ENCODE results near the gene APOBEC3B. TPM values are rescaled to one million over a fixed set of nuclear protein-coding genes. Genes with fewer than 3 reads are reported as not detected.
"Not testable (repeated sequence)": the region's sequence is repeated elsewhere in the genome, so short reads cannot be mapped to it uniquely, and the experiment has no call there.

APOBEC3B gene
- polyA plus RNA-seq, 1 donor, result 1.4 TPM

DNA sequence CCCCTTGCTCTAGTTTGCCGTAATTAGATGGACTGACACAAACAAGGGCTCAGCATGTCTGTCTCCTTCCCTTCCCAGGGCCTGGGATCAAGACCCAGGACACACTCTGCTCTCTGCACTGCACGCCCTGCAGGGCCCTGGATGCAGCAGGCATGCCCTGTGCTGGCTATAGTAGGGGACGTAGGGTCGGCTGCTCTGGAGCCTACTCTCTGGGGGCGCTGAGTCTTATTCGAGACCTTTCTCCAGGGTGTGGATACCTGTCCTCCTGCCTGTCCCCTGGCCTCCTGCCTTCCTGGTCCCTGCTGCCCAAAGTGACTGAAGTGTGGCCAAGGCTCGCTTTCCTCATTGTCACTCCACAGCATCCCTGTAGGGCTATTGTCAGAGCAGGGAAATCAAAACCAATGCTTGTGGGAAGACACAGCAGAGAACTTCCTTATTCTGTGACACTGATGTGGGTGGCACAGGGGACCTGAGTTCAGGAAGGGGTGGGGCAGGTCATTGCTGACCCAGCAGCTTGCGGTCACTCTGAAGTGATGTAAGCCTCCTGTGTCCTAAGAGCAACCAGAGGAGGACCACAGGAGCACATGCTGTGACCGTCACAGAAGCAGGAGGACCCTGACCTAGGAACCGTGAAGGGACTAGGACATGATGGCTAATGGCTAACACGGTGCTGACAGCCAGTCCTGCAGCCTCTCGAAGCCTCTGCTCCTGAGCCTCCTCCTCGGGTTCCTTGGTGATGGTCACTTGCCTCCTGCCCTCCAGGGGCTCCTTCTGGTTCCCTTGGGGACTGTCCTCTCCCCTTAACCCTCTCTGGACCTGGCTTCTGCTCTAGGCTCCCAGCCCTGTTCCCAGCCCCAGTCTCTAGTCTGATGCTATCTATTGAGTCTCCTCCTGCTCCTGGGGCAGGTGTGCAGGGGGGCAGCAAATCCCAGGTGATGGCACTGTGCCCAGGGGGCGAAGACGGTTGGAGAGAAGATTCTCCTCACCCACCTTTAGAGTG, 14.4 kb upstream of the APOBEC3B start:
- no peak for DNase-seq (ENCODE audit: low read depth)

DNA sequence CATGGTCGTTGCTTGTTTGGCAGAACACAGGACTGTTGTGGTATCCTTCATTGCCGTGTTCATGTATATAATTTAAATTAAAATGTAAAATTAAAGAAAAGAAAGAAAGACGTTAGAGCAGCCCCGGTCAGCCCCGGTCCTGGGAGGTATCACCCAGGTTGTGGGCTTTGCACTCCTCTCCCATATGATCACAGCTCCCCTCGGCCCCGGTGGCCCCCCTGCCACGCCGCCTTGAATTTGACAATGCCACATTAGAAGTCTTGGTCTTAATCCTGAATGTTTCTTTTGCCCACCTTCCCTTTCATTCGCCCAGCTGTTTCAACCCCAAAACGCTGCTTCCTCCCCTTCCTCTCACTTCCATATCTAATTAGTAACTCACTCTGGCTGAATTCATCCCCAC, 13.3 kb upstream of the APOBEC3B start:
- DNase-seq (ENCODE audit: low read depth), result no peak

- no peak for DNase-seq (ENCODE audit: low read depth)
Measured at GRCh38 chr22:38970551-38970950, 11.6 kb upstream of the APOBEC3B start.

DNA sequence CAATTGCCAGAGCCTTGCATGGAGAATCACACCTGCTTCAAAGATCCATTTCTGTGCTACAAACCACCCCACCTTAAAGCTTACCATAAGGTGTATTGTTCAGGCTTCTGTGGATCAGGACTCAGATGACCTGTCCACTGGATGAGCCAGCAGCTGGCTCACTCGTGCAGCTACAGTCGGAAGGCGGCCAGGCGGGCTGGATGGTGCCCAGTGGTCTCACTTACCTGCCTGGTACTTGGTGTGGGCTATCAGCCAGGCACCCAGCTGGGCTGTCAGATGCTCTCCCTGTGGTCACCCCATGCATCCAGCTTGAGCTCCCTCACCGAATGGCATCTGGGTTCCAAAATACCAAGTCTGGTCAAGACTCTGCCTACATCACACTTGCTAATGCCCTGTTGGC, 10.9 kb upstream of the APOBEC3B start:
- DNase-seq (ENCODE audit: low read depth), result no peak

DNA sequence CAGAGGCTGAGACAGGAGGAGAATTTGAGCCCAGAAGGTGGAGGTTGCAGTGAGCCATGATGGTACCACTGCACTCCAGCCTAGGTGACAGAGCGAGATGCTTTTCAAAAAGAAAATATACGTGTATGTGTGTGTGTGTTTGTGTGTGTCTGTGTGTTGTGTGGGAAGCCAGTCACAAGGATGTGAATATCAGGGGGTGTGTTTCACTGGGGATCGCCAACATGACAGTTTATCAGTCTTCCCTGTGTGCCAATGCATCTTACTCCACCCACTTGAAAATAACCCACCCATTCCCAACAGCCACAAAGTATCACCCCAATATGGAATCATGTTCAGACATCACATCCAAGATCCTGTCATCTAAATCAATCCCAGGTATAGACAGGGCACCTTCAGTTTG, 10.4 kb upstream of the APOBEC3B start:
- DNase-seq (ENCODE audit: low read depth), result no peak

- DNase-seq (ENCODE audit: low read depth), result no peak
Measured at GRCh38 chr22:38972558-38972957, 9.6 kb upstream of the APOBEC3B start.

GRCh38 chr22:38973289-38974169, 8.6 kb upstream of the APOBEC3B start:
- DNase-seq (ENCODE audit: low read depth), result no peak

DNA sequence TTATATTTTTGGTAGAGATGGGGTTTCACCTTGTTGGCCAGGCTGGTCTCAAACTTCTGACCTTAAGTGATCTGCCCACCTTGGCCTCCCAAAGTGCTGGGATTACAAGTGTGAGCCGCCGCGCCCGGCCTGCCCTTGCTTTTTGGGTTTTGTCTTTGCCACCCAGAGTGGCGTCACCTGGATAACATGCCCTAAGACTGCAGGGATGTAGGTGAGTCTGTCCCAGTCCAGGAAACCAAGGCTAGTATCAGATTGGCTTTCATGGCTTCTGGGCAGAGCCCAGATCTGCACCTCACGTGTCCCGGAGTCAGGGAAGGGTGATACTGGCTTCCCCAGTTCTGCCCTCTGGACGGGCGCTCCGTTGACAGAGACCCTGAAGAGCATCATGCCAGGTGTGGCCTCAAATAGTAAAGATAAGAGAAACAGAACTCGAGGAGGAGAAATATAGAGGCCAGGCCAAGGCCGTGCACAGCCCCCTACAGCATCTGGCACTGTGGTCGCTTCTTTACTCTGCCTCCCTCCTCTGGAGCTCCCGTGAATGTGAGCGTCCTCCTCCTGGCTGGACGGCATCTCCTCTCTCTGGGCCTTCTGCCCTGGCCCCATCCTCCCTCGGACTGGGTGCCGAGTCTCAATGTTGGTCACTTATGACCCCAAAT, 7.8 kb upstream of the APOBEC3B start:
- DNase-seq (ENCODE audit: low read depth), result no peak

GRCh38 chr22:38974826-38975175, 7.3 kb upstream of the APOBEC3B start:
- no peak for DNase-seq (ENCODE audit: low read depth)

DNA sequence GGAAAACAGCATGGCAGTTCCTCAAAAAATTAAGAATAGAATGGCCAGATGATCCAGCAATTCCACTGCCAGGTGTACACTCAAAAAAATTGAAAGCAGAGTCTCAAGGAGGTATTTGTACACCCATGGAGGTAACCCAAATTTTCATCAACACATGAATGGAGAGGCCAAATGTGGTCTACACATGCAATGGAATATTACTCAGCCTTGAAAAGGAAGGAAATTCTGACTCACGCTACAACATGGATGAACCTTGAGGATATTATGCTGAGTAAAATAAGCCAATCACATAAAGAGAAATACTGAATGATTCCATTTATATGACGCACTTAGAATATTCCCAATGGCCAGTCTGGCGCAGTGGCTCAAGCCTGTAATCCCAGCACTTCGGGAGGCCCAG, 4.9 kb upstream of the APOBEC3B start:
- DNase-seq (ENCODE audit: low read depth), result not testable (repeated sequence)

DNA sequence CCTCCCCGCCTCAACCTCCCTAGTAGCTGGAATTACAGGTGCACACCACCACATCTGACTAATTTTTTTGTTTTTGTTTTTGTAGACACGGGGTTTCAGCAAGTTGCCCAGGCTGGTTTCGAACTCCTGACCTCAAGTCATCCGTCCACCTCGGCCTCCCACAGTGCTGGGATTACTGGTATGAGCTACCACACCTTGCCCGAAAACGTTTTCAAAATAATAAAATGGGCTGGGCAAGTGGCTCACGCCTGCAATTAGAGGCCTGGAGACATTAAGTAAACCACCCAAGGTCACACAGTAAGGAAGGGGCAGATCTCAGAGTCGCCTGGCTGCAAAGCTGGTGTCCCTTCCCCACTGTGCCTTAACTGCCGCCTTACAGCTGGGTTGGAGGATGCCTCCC, 1.6 kb upstream of the APOBEC3B start:
- DNase-seq (ENCODE audit: low read depth), result not testable (repeated sequence)

DNA sequence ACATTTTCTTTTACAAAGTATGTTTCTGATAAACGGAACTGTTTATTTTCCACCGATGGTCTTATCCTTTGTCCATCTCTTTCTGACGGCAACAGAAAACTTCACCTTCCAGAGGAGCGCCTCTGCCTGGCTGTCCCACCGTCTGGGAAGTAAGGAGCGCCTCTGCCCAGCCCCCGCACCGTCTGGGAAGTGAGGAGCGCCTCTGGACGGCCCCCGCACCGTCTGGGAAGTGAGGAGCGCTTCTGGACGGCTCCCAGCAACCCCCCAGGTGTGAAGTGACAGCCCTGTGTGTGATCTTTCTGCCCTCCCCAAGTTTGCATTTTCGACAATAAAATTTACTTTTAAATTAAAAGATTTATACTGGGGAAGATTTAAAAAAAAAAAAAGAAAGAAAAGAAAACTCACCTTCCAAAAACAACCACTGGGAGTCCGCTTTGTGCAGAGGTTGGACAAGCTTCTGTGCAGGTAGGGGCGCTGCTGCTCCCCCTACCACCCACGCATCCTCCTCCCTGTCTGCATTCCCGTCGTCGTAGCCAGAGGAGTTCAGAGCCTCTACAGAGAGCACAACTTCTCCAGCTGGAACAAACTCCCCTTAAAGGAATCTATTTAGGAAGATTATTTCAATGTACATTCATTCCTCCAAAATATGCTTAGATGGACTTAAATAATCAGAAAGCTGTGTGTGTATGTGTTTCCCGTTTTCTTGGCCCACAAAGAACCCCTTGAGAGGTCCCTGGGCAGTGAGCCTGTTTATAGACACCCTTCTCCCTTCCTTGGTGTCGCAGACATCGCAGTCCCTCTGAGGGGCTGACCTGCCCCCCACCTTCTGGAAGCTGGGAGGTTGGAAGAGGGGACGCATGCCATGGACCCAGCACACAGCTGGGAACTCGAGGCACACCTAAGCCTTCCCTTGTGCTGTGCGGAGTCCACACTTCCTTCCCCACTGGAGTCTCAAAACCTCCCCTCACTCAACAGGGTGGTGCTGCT, 849 bp upstream of the APOBEC3B start:
- DNase-seq (ENCODE audit: low read depth), result no peak

GRCh38 chr22:38984224-38984623, 2.1 kb downstream of the APOBEC3B start:
- DNase-seq (ENCODE audit: low read depth), result no peak

DNA sequence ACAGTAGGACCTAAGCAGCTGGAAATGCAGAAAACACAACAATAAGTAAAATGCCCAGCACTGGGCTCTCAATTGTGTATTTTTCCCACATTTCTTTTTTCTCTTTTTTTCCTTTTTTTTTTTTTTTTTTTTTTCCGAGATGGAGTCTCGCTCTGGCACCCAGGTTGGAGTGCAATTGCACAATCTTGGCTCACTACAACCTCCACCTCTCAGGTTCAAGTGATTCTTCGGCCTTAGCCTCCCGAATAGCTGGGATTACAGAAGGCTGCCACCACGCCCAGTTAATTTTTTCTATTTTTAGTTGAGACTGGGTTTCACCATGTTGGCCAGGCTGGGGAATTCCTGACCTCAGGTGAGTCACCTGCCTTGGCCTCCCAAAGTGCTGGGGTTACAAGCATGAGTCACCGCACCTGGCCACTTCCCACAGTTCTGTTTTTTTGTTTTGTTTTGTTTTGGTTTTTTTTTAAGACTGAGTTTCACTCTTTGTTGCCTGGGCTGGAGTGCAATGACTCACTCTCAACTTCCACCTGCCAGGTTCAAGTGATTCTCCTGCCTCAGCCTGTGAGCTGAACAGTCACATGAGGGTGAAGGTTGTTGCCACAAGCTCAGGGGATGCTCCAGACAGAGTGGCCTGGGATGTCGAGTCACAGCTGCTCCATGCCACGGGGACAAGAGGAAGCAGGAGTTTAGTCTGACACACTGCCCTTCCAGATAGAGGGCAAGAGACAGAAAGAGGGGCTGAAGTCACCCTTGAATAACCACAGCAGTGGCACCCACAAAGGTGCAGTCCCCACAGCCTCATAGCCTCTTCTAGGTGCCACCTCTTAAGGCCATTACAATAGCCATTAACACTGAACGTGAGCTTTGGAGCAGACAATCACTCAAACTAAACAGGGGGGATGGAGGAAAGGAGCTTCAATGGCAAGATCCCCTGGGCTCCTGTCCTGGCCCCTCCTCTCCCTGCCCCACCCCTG, 2.9 kb downstream of the APOBEC3B start:
- DNase-seq (ENCODE audit: low read depth), result not testable (repeated sequence)

- DNase-seq (ENCODE audit: low read depth), result no peak
Measured at GRCh38 chr22:38986629-38987028, 4.5 kb downstream of the APOBEC3B start.

DNA sequence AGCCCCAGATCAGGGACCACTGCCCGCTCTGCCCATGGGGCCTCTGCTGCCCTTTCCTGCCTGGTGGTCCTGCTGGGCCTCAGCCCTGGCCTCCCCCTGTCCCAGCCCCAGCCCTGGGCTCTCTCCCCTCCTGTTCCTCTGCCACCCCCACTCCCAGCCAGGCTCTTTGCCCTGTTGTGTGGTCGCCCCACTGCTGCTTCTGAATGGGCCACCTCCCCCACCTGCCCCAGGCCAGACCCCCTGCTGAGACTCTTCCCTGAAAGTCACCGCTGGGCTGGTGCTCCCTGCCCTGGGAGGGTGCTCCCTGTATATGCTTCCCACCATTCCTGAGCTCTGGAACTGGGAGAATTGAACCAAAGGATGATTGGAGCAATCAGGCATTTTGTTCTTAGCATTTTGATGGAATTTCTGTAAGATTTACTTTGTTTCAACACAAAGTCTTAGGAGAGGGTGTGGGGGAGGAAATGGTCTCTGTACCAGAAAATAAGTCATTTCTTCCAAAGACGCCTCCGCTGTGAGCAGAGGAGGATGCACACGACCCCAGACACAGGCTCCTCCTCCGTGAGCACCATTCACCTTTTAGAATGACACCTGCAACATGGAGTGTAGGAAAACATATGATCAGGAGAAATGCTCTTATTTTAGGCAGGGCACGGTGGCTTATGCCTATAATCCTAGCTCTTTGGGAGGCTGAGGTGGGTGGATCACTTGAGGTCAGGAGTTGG, 5.2 kb downstream of the APOBEC3B start:
- DNase-seq (ENCODE audit: low read depth), result no peak

- no peak for DNase-seq (ENCODE audit: low read depth)
Measured at GRCh38 chr22:38989466-38989865, 7.3 kb downstream of the APOBEC3B start.

DNA sequence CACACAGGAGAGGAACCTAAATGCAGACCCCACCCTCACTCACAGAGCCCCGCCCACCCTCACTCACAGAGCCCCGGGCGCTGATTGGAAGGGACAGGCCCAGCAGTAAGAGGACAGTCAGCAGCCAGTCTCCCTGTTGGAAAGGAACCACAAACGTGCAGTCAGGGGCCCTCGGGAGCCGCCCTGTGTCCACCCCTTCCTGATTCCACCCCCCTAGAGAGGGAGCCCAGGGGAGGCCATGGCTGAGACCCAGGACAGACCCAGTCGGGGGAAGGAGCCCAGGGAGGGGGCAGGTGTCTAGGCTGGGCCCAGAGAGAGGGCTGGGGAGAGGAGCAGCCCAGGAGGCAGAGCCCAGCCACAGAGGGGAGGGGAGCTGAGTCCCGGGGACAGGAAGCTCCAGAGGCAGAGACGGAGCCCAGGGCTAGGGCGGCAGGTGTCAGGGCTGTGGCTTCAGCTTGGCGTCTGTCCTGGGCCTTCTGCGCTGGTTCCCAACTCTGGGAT, 10.8 kb downstream of the APOBEC3B start:
- not testable (repeated sequence) for DNase-seq (ENCODE audit: low read depth)

GRCh38 chr22:38996105-38996504, 14.0 kb downstream of the APOBEC3B start:
- DNase-seq (ENCODE audit: low read depth), result no peak
